IPS DF 6.9 (cell line): ENCODE results near the gene RNF14.

Experiments
- DNase-seq: peaks from one replicate; pipeline ENCODE4 v3.0.0-alpha.2; 2013; ENCODE audit warnings: low read depth, low spot score
- H3K27ac ChIP-seq: one replicate; pipeline ENCODE4 v1.5.1; 2013; ENCODE audit warnings: low read length, control low read depth
- H3K27me3 ChIP-seq: 2 replicates; pipeline ENCODE4 v1.6.1; 2013; ENCODE audit warnings: mild to moderate bottlenecking, low read length; ENCODE audit not compliant: control insufficient read depth, insufficient read depth
- H3K36me3 ChIP-seq: 2 replicates; pipeline ENCODE4 v1.6.1; 2013; ENCODE audit warnings: low read length; ENCODE audit not compliant: control insufficient read depth, insufficient read depth
- H3K4me1 ChIP-seq: 2 replicates; pipeline ENCODE4 v1.6.1; 2013; ENCODE audit warnings: low read length; ENCODE audit not compliant: control insufficient read depth, insufficient read depth
- H3K4me3 ChIP-seq: 2 replicates; pipeline ENCODE4 v1.5.1; 2013; ENCODE audit warnings: mild to moderate bottlenecking, low read length
- H3K9me3 ChIP-seq: 2 replicates; pipeline ENCODE4 v1.6.1; 2013; ENCODE audit warnings: low read length, inconsistent platforms; ENCODE audit not compliant: control insufficient read depth, insufficient read depth
- WGBS: extraction: QIAGEN DNeasy Blood & Tissue Kit; methylation state at CpG from one replicate; pipeline ENCODE4 v1.1.7; 2013; ENCODE audit warnings: mixed read lengths, missing lambda C conversion rate; ENCODE audit not compliant: insufficient read length, insufficient coverage; 5-methylcytosine and 5-hydroxymethylcytosine counted together

RNF14 gene

GRCh38 chr5:141978389-141978788 lies 9.5 kb downstream of the RNF14 start:
- no peaks in the 10 kb centered on the region for H3K27me3 ChIP-seq
- no peaks in the 10 kb centered on the region for H3K9me3 ChIP-seq
- no peaks in the 10 kb centered on the region for H3K4me1 ChIP-seq
- H3K27ac ChIP-seq = no peak overlapping the region
- H3K36me3 ChIP-seq = peaks cover 8% of the 10 kb centered on the region; the same call in 1 of the 2 replicates
- H3K4me3 ChIP-seq = no peak overlapping the region
- DNase-seq = no peak

DNA sequence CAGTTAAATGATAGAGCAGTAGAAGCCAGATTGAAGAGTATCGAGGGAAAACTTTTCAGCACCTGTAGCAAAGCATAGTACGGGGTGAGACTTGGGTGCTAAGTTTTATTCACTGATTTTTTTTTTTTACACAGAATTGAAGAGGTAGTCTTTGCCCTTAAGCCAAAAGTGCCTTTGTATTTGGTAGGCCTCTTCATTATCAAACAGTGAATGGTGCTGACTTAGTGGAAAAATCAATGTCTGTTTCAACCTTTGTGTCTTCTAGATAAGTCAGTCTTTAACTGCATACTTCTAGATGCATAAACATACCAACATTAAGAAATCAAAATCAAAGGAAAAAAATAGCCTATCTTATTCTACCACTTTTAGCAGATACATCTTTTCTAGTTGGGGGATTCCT lies 13.7 kb downstream of the RNF14 start:
- H3K4me3 ChIP-seq = no peak overlapping the region
- peaks cover 8% of the 10 kb centered on the region; the same call in 1 of the 2 replicates for H3K36me3 ChIP-seq
- H3K9me3 ChIP-seq = no peaks in the 10 kb centered on the region
- no CpG with 5 or more reads among the region's 2 CpGs for WGBS
- no peaks in the 10 kb centered on the region for H3K27me3 ChIP-seq
- H3K4me1 ChIP-seq = no peaks in the 10 kb centered on the region
- H3K27ac ChIP-seq = no peak overlapping the region
- DNase-seq = no peak

- H3K4me3 ChIP-seq = no peak overlapping the region
- H3K27me3 ChIP-seq = no peaks in the 10 kb centered on the region
- H3K27ac ChIP-seq = no peak overlapping the region
- H3K36me3 ChIP-seq = no peaks in the 10 kb centered on the region
- H3K9me3 ChIP-seq = no peaks in the 10 kb centered on the region
- DNase-seq = no peak
- H3K4me1 ChIP-seq = no peaks in the 10 kb centered on the region
These were observed 17.2 kb downstream of the RNF14 start for GRCh38 chr5:141986072-141986471.

DNA sequence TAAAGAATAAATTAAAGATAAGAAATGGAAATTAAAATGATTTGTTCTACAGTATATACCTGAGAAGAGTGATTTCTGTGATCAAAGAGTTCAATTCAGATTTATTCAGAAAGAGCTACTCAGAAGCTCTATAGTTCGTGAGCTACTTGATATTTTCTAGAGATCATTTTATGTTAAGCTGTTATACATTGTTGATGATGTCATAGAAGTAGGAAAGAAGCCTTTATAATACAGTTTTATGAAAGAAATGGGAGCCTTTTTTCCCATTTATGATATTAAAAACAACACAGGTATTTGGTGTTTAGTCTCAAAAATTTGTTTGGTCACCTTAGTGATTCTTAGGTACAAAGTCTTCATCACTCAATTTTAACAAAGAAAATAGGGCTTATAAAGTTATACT lies 20.8 kb downstream of the RNF14 start:
- Histone ChIP-seq H3K4me3 (no peak overlapping the region), H3K27ac (no peak overlapping the region), H3K36me3 (no peaks in the 10 kb centered on the region), H3K27me3 (no peaks in the 10 kb centered on the region), H3K9me3 (no peaks in the 10 kb centered on the region), H3K4me1 (no peaks in the 10 kb centered on the region)
- DNase-seq = no peak
- WGBS = no CpG with 5 or more reads among the region's 1 CpG

GRCh38 chr5:141992349-141992963 lies 23.6 kb downstream of the RNF14 start:
- no CpG with 5 or more reads among the region's 2 CpGs for WGBS
- no peaks in the 10 kb centered on the region for H3K27me3 ChIP-seq
- H3K4me1 ChIP-seq = no peaks in the 10 kb centered on the region
- H3K4me3 ChIP-seq = no peak overlapping the region
- no peak overlapping the region for H3K27ac ChIP-seq
- H3K36me3 ChIP-seq = no peaks in the 10 kb centered on the region
- no peaks in the 10 kb centered on the region for H3K9me3 ChIP-seq
- no peak for DNase-seq

DNA sequence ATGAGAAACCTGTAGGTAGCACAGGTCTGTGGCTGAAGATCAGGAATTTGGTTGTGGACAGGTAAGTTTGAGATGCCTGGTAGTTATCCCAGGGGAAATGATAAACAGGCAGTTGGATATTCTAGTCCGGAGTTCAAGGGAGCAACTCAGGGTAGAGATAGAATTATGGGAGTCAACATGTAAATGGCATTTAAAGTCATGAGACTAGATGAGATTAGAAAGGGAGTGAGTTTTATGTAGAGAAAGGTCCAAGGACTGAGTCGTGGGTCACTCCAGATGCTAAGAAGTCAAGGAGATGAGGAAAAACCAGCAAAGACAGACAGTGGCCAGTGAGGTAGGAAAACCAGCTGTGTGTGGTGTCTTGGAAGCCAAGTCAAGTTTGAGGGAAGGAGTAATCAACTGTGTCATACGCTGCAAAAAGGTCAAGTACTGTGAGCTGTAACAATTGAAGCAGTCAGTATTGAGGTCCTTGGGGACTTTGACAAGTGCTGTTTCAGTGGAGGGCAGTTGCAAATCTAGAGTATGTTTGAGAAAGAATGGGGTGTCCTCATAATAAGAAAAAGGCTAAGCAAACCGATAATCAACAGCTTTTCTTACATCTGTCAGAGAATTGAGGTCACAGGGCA lies 25.7 kb downstream of the RNF14 start:
- no peak overlapping the region for H3K4me3 ChIP-seq
- no peaks in the 10 kb centered on the region for H3K27me3 ChIP-seq
- no peak for DNase-seq
- H3K36me3 ChIP-seq = no peaks in the 10 kb centered on the region
- H3K9me3 ChIP-seq = no peaks in the 10 kb centered on the region
- WGBS = no CpG with 5 or more reads among the region's 4 CpGs
- no peak overlapping the region for H3K27ac ChIP-seq
- H3K4me1 ChIP-seq = no peaks in the 10 kb centered on the region

- no CpG with 5 or more reads among the region's 3 CpGs for WGBS
- Histone ChIP-seq H3K27me3 (no peaks in the 10 kb centered on the region), H3K9me3 (no peaks in the 10 kb centered on the region), H3K4me1 (no peaks in the 10 kb centered on the region), H3K36me3 (no peaks in the 10 kb centered on the region), H3K27ac (no peak overlapping the region), H3K4me3 (no peak overlapping the region)
- DNase-seq = no peak
These were observed 26.8 kb downstream of the RNF14 start for GRCh38 chr5:141995656-141996055.

- no CpG with 5 or more reads among the region's 6 CpGs for WGBS
- Histone ChIP-seq H3K4me3 (no peak overlapping the region), H3K27ac (no peak overlapping the region), H3K9me3 (no peaks in the 10 kb centered on the region), H3K27me3 (no peaks in the 10 kb centered on the region), H3K4me1 (no peaks in the 10 kb centered on the region), H3K36me3 (peaks cover 3% of the 10 kb centered on the region; the same call in 1 of the 2 replicates)
- DNase-seq = no peak
These were observed 28.6 kb downstream of the RNF14 start for GRCh38 chr5:141997358-141997960.

- H3K4me3 ChIP-seq = no peak overlapping the region
- DNase-seq = no peak
- no peaks in the 10 kb centered on the region for H3K9me3 ChIP-seq
- H3K27ac ChIP-seq = no peak overlapping the region
- H3K36me3 ChIP-seq = peaks cover 7% of the 10 kb centered on the region
- no peaks in the 10 kb centered on the region for H3K4me1 ChIP-seq
- H3K27me3 ChIP-seq = no peaks in the 10 kb centered on the region
- no CpG with 5 or more reads among the region's 1 CpG for WGBS
These were observed 31.3 kb downstream of the RNF14 start for GRCh38 chr5:142000173-142000572.

GRCh38 chr5:142000704-142001484 lies 32.0 kb downstream of the RNF14 start:
- Histone ChIP-seq H3K4me1 (no peaks in the 10 kb centered on the region), H3K27me3 (no peaks in the 10 kb centered on the region), H3K4me3 (no peak overlapping the region), H3K36me3 (peaks cover 7% of the 10 kb centered on the region), H3K27ac (no peak overlapping the region), H3K9me3 (no peaks in the 10 kb centered on the region)
- DNase-seq = no peak
- no CpG with 5 or more reads among the region's 6 CpGs for WGBS
